Parathyroid adenoma (tissue), 2 donors: ENCODE results near the gene MYOG.

Experiments used
- H2AFZ ChIP-seq: fragments of 300-600 bp; sonication (generic); one replicate; pipeline ENCODE4 v1.7.0; 2017; ENCODE audit warnings: antibody characterized with exemption, mild to moderate bottlenecking
- H3K27ac ChIP-seq: fragments of 300-600 bp; sonication (generic); one replicate; pipeline ENCODE4 v1.7.0; 2017
- H3K27me3 ChIP-seq: fragments of 300-600 bp; sonication (generic); one replicate; pipeline ENCODE4 v1.7.0; 2017; ENCODE audit warnings: low read length; ENCODE audit not compliant: control insufficient read depth, insufficient read depth
- H3K36me3 ChIP-seq: fragments of 300-600 bp; sonication (generic); one replicate; pipeline ENCODE4 v1.7.0; 2017; ENCODE audit warnings: low read length; ENCODE audit not compliant: control insufficient read depth, insufficient read depth
- H3K4me1 ChIP-seq: fragments of 300-600 bp; sonication (generic); one replicate; pipeline ENCODE4 v1.7.0; 2017; ENCODE audit warnings: control low read depth
- H3K4me2 ChIP-seq: fragments of 300-600 bp; sonication (generic); one replicate; pipeline ENCODE4 v1.7.0; 2017; ENCODE audit warnings: low read length
- H3K4me3 ChIP-seq: fragments of 300-600 bp; sonication (generic); one replicate; pipeline ENCODE4 v1.7.0; 2017; ENCODE audit warnings: low read depth, low read length
- H3K79me2 ChIP-seq: fragments of 300-600 bp; sonication (generic); one replicate; pipeline ENCODE4 v1.7.0; 2017; ENCODE audit warnings: control low read depth
- H3K9ac ChIP-seq: fragments of 300-600 bp; sonication (generic); one replicate; pipeline ENCODE4 v1.7.0; 2017; ENCODE audit warnings: mild to moderate bottlenecking
- H3K9me3 ChIP-seq: fragments of 300-600 bp; sonication (generic); one replicate; pipeline ENCODE4 v1.7.0; 2017; ENCODE audit warnings: low read length; ENCODE audit not compliant: control insufficient read depth
- CTCF ChIP-seq: fragments of 300-600 bp; sonication (generic); IDR thresholded peaks from one replicate; pipeline ENCODE4 v1.7.0; 2017; ENCODE audit warnings: antibody characterized with exemption, mild to moderate bottlenecking
- donor health status: primary hyperparathyroidism.

The MYOG gene

GRCh38 chr1:203103829-203104495, 18.1 kb upstream of the MYOG start:
- Histone ChIP-seq H3K9me3 (no peaks in the 10 kb centered on the region), H3K36me3 (no peaks in the 10 kb centered on the region), H3K79me2 (no peaks in the 10 kb centered on the region), H3K4me3 (no peak overlapping the region), H3K4me1 (no peaks in the 10 kb centered on the region), H3K4me2 (no peak overlapping the region), H3K27ac (no peak overlapping the region), H3K27me3 (no peaks in the 10 kb centered on the region), H3K9ac (no peak overlapping the region), H2AFZ (no peak overlapping the region)
- TF ChIP-seq CTCF = no peak

GRCh38 chr1:203103216-203103615, 17.4 kb upstream of the MYOG start:
- Histone ChIP-seq H3K4me1 (no peaks in the 10 kb centered on the region), H3K79me2 (no peaks in the 10 kb centered on the region), H3K27me3 (no peaks in the 10 kb centered on the region), H3K27ac (no peak overlapping the region), H3K9me3 (no peaks in the 10 kb centered on the region), H2AFZ (no peak overlapping the region), H3K4me3 (no peak overlapping the region), H3K4me2 (no peak overlapping the region), H3K9ac (no peak overlapping the region), H3K36me3 (no peaks in the 10 kb centered on the region)
- TF ChIP-seq CTCF = no peak

GRCh38 chr1:203101813-203102634, 16.2 kb upstream of the MYOG start:
- Histone ChIP-seq H3K9ac (no peak overlapping the region), H3K27me3 (no peaks in the 10 kb centered on the region), H3K9me3 (no peaks in the 10 kb centered on the region), H3K79me2 (no peaks in the 10 kb centered on the region), H3K4me1 (no peaks in the 10 kb centered on the region), H3K36me3 (no peaks in the 10 kb centered on the region), H3K4me2 (no peak overlapping the region), H3K4me3 (no peak overlapping the region), H3K27ac (no peak overlapping the region), H2AFZ (no peak overlapping the region)
- no peak for TF ChIP-seq CTCF

GRCh38 chr1:203100516-203100869, 14.7 kb upstream of the MYOG start:
- Histone ChIP-seq H3K9ac (no peak overlapping the region), H3K4me2 (no peak overlapping the region), H3K4me3 (no peak overlapping the region), H3K27me3 (no peaks in the 10 kb centered on the region), H3K4me1 (no peaks in the 10 kb centered on the region), H3K36me3 (no peaks in the 10 kb centered on the region), H3K79me2 (no peaks in the 10 kb centered on the region), H3K9me3 (no peaks in the 10 kb centered on the region), H3K27ac (no peak overlapping the region), H2AFZ (no peak overlapping the region)
- TF ChIP-seq CTCF = no peak
